HG02759 (cell line): ENCODE measurements around the gene VGLL4.
A peak's percentile ranks its signal among the peaks of the same experiment; 100 is the strongest.

Source experiments
- ATAC-seq: cut with Tn5 transposase; IDR thresholded peaks from one replicate; pipeline ENCODE4 v1.9.1; 2021; ENCODE audit warnings: mild to moderate bottlenecking, moderate library complexity; ENCODE audit not compliant: unreplicated experiment

The VGLL4 gene

GRCh38 chr3:11653298-11654055, 9.8 kb upstream of the VGLL4 start:
- ATAC-seq: no peak

GRCh38 chr3:11651900-11652299, 8.2 kb upstream of the VGLL4 start:
- ATAC-seq: no peak

GRCh38 chr3:11651477-11651876, 7.8 kb upstream of the VGLL4 start:
- no peak for ATAC-seq

GRCh38 chr3:11650391-11650790, 6.7 kb upstream of the VGLL4 start:
- no peak for ATAC-seq

- no peak for ATAC-seq
Measured at GRCh38 chr3:11648735-11649134, 5.0 kb upstream of the VGLL4 start.

- no peak for ATAC-seq
Measured at GRCh38 chr3:11643201-11643603, 513 bp downstream of the VGLL4 start.

GRCh38 chr3:11642431-11643191, 1.1 kb downstream of the VGLL4 start:
- peak; percentile 76 for ATAC-seq

GRCh38 chr3:11641683-11642430, 1.9 kb downstream of the VGLL4 start:
- no peak for ATAC-seq

GRCh38 chr3:11641316-11641682, 2.4 kb downstream of the VGLL4 start:
- no peak for ATAC-seq

- no peak for ATAC-seq
Measured at GRCh38 chr3:11640009-11640673, 3.6 kb downstream of the VGLL4 start.

GRCh38 chr3:11638495-11639358, 5.0 kb downstream of the VGLL4 start:
- no peak for ATAC-seq

- ATAC-seq: no peak
Measured at GRCh38 chr3:11637901-11638458, 5.7 kb downstream of the VGLL4 start.

- ATAC-seq: no peak
Measured at GRCh38 chr3:11636394-11636770, 7.3 kb downstream of the VGLL4 start.

- ATAC-seq: no peak
Measured at GRCh38 chr3:11635680-11636393, 7.9 kb downstream of the VGLL4 start.

GRCh38 chr3:11634974-11635612, 8.6 kb downstream of the VGLL4 start:
- no peak for ATAC-seq

GRCh38 chr3:11634081-11634635, 9.6 kb downstream of the VGLL4 start:
- ATAC-seq: no peak

GRCh38 chr3:11632966-11633365, 10.7 kb downstream of the VGLL4 start:
- no peak for ATAC-seq

GRCh38 chr3:11632564-11632963, 11.2 kb downstream of the VGLL4 start:
- ATAC-seq: no peak

- no peak for ATAC-seq
Measured at GRCh38 chr3:11631820-11632219, 11.9 kb downstream of the VGLL4 start.
